HL-60 (cell line): ENCODE measurements around the gene ARMS2.

Source experiments
- DNase-seq, 2 experiments: peaks; one replicate each; pipeline ENCODE4 v3.0.0-alpha.2; 2010 to 2020; ENCODE audit warnings: low read depth in 1 of 2, low spot score in 1 of 2
- H3K27ac ChIP-seq: fragments of 250-450 bp; sonication (Bioruptor Pico); replicated peaks from 2 replicates; pipeline ENCODE4 v1.5.1; 2020; ENCODE audit warnings: mild to moderate bottlenecking, moderate library complexity
- H3K27me3 ChIP-seq: fragments of 250-450 bp; sonication (Bioruptor Pico); 2 replicates; pipeline ENCODE4 v1.5.1; 2021; ENCODE audit warnings: mild to moderate bottlenecking, moderate library complexity; ENCODE audit not compliant: insufficient read depth, poor library complexity, severe bottlenecking
- H3K4me3 ChIP-seq: replicated peaks from 2 replicates; pipeline ENCODE4 v1.5.1; 2011; ENCODE audit warnings: mild to moderate bottlenecking, control low read depth, low read length; ENCODE audit not compliant: insufficient read depth
- GABPA ChIP-seq: IDR thresholded peaks from 2 replicates; pipeline ENCODE4 v1.6.1; 2012; ENCODE audit warnings: low read depth
- POLR2AphosphoS5 ChIP-seq: IDR thresholded peaks from 2 replicates; pipeline ENCODE4 v1.6.1; 2012; ENCODE audit warnings: low read depth
- SPI1 ChIP-seq: IDR thresholded peaks from 2 replicates; pipeline ENCODE4 v1.6.1; 2012; ENCODE audit warnings: low read depth, mild to moderate bottlenecking, borderline replicate concordance
- TF ChIP-seq, protein P1 (sequence below): IDR thresholded peaks from 2 replicates; pipeline ENCODE4 v1.6.1; 2012; ENCODE audit warnings: low read depth; ENCODE audit not compliant: insufficient replicate concordance
- TF ChIP-seq, protein P2 (sequence below): IDR thresholded peaks from one replicate; pipeline ENCODE4 v1.5.1; 2011; ENCODE audit warnings: low read length, control low read depth, inconsistent platforms; ENCODE audit not compliant: insufficient read depth

The ARMS2 gene

DNA sequence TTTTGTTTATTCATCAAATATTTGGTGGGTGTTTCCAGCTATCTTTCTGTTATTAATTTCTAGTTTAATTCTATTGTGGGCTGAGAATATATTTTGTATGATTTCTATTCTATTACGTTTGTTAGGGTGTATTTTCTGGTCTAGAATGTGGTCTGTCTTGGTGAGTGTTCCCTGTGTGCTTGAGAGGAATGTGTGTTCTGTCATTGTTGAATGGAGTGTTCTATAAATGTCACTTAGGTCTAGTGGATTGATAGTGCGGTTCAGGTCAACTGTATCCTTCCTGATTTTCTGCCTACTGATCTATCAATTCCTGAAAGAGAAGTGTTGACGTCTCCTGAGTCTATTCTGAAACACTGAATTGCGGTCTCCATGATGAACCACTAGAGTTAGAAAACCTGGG, 15.4 kb downstream of the ARMS2 start:
- Histone ChIP-seq H3K27ac (no peak overlapping the region), H3K4me3 (no peak overlapping the region), H3K27me3 (peaks cover 24% of the 10 kb centered on the region)
- TF ChIP-seq, protein P1, sequence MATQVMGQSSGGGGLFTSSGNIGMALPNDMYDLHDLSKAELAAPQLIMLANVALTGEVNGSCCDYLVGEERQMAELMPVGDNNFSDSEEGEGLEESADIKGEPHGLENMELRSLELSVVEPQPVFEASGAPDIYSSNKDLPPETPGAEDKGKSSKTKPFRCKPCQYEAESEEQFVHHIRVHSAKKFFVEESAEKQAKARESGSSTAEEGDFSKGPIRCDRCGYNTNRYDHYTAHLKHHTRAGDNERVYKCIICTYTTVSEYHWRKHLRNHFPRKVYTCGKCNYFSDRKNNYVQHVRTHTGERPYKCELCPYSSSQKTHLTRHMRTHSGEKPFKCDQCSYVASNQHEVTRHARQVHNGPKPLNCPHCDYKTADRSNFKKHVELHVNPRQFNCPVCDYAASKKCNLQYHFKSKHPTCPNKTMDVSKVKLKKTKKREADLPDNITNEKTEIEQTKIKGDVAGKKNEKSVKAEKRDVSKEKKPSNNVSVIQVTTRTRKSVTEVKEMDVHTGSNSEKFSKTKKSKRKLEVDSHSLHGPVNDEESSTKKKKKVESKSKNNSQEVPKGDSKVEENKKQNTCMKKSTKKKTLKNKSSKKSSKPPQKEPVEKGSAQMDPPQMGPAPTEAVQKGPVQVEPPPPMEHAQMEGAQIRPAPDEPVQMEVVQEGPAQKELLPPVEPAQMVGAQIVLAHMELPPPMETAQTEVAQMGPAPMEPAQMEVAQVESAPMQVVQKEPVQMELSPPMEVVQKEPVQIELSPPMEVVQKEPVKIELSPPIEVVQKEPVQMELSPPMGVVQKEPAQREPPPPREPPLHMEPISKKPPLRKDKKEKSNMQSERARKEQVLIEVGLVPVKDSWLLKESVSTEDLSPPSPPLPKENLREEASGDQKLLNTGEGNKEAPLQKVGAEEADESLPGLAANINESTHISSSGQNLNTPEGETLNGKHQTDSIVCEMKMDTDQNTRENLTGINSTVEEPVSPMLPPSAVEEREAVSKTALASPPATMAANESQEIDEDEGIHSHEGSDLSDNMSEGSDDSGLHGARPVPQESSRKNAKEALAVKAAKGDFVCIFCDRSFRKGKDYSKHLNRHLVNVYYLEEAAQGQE = no peak
- TF ChIP-seq POLR2AphosphoS5 (no peak), SPI1 (no peak), GABPA (no peak)
- TF ChIP-seq, protein P2, sequence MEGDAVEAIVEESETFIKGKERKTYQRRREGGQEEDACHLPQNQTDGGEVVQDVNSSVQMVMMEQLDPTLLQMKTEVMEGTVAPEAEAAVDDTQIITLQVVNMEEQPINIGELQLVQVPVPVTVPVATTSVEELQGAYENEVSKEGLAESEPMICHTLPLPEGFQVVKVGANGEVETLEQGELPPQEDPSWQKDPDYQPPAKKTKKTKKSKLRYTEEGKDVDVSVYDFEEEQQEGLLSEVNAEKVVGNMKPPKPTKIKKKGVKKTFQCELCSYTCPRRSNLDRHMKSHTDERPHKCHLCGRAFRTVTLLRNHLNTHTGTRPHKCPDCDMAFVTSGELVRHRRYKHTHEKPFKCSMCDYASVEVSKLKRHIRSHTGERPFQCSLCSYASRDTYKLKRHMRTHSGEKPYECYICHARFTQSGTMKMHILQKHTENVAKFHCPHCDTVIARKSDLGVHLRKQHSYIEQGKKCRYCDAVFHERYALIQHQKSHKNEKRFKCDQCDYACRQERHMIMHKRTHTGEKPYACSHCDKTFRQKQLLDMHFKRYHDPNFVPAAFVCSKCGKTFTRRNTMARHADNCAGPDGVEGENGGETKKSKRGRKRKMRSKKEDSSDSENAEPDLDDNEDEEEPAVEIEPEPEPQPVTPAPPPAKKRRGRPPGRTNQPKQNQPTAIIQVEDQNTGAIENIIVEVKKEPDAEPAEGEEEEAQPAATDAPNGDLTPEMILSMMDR = no peak
- no peak for DNase-seq

DNA sequence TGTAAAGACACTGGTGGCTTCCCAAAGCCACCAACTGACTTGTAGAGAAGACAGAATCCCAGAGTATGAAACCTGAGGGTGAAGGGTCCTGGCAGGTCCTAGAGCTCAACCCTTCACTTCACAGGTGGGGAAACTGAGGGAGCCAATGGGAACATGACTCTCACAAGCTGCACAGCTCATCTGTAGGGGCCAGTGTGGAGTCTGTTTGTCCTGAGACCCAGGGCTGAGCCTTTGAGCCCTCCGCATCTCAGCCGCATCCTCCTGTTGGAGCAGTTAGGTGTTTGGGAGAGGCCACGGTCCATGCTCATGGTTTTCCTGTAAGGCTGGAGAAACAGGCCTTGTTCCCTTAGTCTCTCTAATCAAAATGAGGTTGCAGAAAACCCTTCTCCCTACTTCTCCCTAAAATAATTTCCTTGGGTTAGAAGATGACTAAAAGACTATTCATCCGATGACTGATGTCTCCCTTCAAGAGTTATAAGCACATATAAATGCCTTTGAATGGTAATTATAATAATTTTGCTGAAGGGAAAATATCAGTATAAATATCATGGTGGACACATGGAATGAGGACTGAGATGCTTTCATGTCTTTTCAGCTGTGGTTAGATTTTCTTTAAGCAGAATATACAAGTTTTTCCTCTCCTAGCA, 17.2 kb downstream of the ARMS2 start:
- TF ChIP-seq, protein P1 = no peak
- no peak for TF ChIP-seq GABPA
- no peak for TF ChIP-seq POLR2AphosphoS5
- TF ChIP-seq, protein P2 = no peak
- TF ChIP-seq SPI1 = no peak
- DNase-seq = no peak
- no peak overlapping the region for H3K27ac ChIP-seq

DNA sequence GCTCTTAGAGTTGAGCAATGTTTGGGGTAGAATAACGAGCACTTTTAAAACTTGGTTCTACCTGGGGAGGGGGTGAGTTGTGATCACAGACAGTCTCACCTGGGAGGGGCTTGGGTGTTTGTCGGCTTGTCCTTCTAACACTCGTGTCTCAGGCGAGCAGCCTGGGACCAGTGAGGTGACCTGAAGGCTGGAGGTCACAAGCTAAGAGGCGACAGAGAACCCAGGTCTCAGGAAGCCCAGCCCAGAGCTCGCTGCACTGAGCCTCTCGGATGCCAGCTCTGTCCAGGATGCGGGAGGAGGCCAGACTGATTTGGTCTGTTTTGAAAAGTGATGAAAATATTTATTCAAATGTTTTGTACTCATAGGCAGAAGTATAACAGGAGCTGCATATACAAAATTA, 18.7 kb downstream of the ARMS2 start:
- no peak overlapping the region for H3K27ac ChIP-seq
- no peak overlapping the region for H3K4me3 ChIP-seq
- no peak for TF ChIP-seq GABPA
- TF ChIP-seq POLR2AphosphoS5 = no peak
- TF ChIP-seq SPI1 = no peak
- TF ChIP-seq, protein P1 = no peak
- TF ChIP-seq, protein P2 = no peak
- no peak for DNase-seq
- H3K27me3 ChIP-seq = peaks cover 22% of the 10 kb centered on the region

More for the DNA sequence above, 17.2 kb downstream of the ARMS2 start:
- Histone ChIP-seq H3K4me3 (no peak overlapping the region), H3K27me3 (peaks cover 22% of the 10 kb centered on the region)
